Adrenal gland (tissue), 12 donors: ENCODE measurements around the gene SOX10. TPM values are rescaled to one million over a fixed set of nuclear protein-coding genes. Genes with fewer than 3 reads are reported as not detected.

Experiments used
- DNase-seq, 7 donors: peaks; one replicate each; pipeline ENCODE4 v3.0.0-alpha.2; 2019 to 2020
- H3K27ac ChIP-seq, 5 donors: fragments of 200-600 bp; sonication (generic) in 4 of 5; 1 replicate in 3 of 5; 2 replicates in 2 of 5; pipeline versions ENCODE4 v1.5.1 to v1.8.0; 2016 to 2020; ENCODE audit warnings: mild to moderate bottlenecking in 1 of 5
- H3K27me3 ChIP-seq: fragments of 200-600 bp; 2 replicates; pipeline ENCODE4 v1.8.0; 2021
- H3K36me3 ChIP-seq, 2 donors: fragments of 200-600 bp; replicated peaks in 1 of 2; 1 replicate in 1 of 2; 2 replicates in 1 of 2; pipeline versions ENCODE4 v1.5.1 to v1.8.0; 2018 to 2022
- H3K4me1 ChIP-seq, 2 donors: fragments of 200-600 bp; replicated peaks in 1 of 2; 1 replicate in 1 of 2; 2 replicates in 1 of 2; pipeline versions ENCODE4 v1.5.1 to v1.8.0; 2018 to 2021
- H3K4me3 ChIP-seq, 4 donors: fragments of 200-600 bp; sonication (generic) in 3 of 4; one replicate each; pipeline ENCODE4 v1.5.1; 2016 to 2018
- H3K9me3 ChIP-seq, 3 donors: fragments of 200-600 bp; sonication (generic) in 1 of 3; replicated peaks in 1 of 3; 1 replicate in 2 of 3; 2 replicates in 1 of 3; pipeline versions ENCODE4 v1.5.1 to v1.8.0; 2016 to 2021
- CTCF ChIP-seq, 6 experiments: fragments of 450-650 bp in 4 of 6; fragments of 200-600 bp in 2 of 6; sonication (generic) in 1 of 6; IDR thresholded peaks; 1 replicate in 5 of 6; 2 replicates in 1 of 6; pipeline versions ENCODE4 v1.5.1 to v1.8.0; 2016 to 2021; ENCODE audit warnings: antibody characterized with exemption in 6 of 6, mild to moderate bottlenecking in 2 of 6, moderate library complexity in 1 of 6
- POLR2A ChIP-seq, 2 donors: fragments of 450-650 bp; IDR thresholded peaks; one replicate each; pipeline ENCODE4 v1.6.1; 2017; ENCODE audit warnings: antibody characterized with exemption in 2 of 2, mild to moderate bottlenecking in 2 of 2, moderate library complexity in 1 of 2
- WGBS, 4 donors: extraction: QIAGEN DNeasy Blood & Tissue Kit in 2 of 4; methylation state at CpG; one replicate each; pipeline versions ENCODE4 v1.1.5 to v1.1.7; 2013 to 2017; 5-methylcytosine and 5-hydroxymethylcytosine counted together
- intact Hi-C, 2 donors: fragments of 100-400 bp; cut with DNase I; formaldehyde crosslinking; loops; one replicate each; pipeline versions ENCODE4 v1.14.1 to v1.15.0; 2022 to 2023
- polyA plus RNA-seq, 3 donors: library from polyadenylated mRNA; stranded (reverse); fragments of 200-250 nt in 2 of 3; fragments of 350-450 nt in 1 of 3; fragmentation: Illumina TruSeq in 1 of 3; extraction: RNeasy Lipid Tissue Mini Kit (QIAGEN cat#74804) in 1 of 3; gene quantifications; one replicate each; pipeline ENCODE4 v1.2.3, GENCODE V29; 2013 to 2014
- total RNA-seq, 9 donors: library from RNA; depleted of rRNA in 4 of 9; stranded (reverse); fragments of >200 nt in 4 of 9; fragments of 120-200 nt in 1 of 9; fragmentation: NEBNext Ultra II Directional in 1 of 9; extraction: Animal tissue kit (Norgen Biotek cat#: 25700) in 1 of 9; gene quantifications; one replicate each; pipeline versions ENCODE4 v1.1.0 to v1.2.4, GENCODE V29; 2013 to 2023
- donor health status: healthy with polysubstance abuse.
- donor health status: Bipolar disorder and iron deficiency.
- donor health status: DM: yes; HTN: yes; CAD: no.
- donor health status: DM: no; HTN: no; CAD: no.
- donor health status: DM: no; HTN: no; CAD: no.
- donor health status: DM: yes; HTN: yes; CAD: no.

SOX10 gene
- total and polyA plus RNA-seq, 12 donors = 0.16 to 5.4 (median 0.78) TPM; not detected in 1

GRCh38 chr22:37968452-37969251 is 15.7 kb downstream of the SOX10 start:
- Histone ChIP-seq H3K4me1 (no peaks in the 10 kb centered on the region), H3K27ac (no peak overlapping the region), H3K4me3 (no peak overlapping the region), H3K36me3 (peaks cover 0 to 24% of the 10 kb centered on the region in 2 donors), H3K27me3 (no peaks in the 10 kb centered on the region), H3K9me3 (no peaks in the 10 kb centered on the region)
- WGBS, 4 donors = 90 to 94% (median 93%) methylated on average over 5 of the region's 5 CpGs
- TF ChIP-seq CTCF (IDR thresholded peaks at IDR 0.05) (no peak), POLR2A (IDR thresholded peaks at IDR 0.05) (no peak)
- intact Hi-C loops = loop anchor here (10.0 kb wide), 2 partner anchors 64 to 154 kb away; partner anchors contain the start of gene MICALL1 (in 1 of the 2)
- no peak for DNase-seq

- Histone ChIP-seq H3K4me3 (no peak overlapping the region), H3K4me1 (no peaks in the 10 kb centered on the region), H3K27ac (no peak overlapping the region), H3K36me3 (peaks cover 0 to 31% of the 10 kb centered on the region in 2 donors), H3K9me3 (no peaks in the 10 kb centered on the region), H3K27me3 (no peaks in the 10 kb centered on the region)
- DNase-seq = no peak
- intact Hi-C loops = loop anchor here (10.0 kb wide), 2 partner anchors 63 to 153 kb away; partner anchors contain the start of gene MICALL1 (in 1 of the 2)
- TF ChIP-seq CTCF (IDR thresholded peaks at IDR 0.05) (no peak), POLR2A (IDR thresholded peaks at IDR 0.05) (no peak)
- WGBS, 4 donors = 84 to 91% (median 90%) methylated on average over 14 of the region's 14 CpGs
These were observed 16.5 kb downstream of the SOX10 start for GRCh38 chr22:37967637-37968451.

- no peaks in the 10 kb centered on the region for H3K4me1 ChIP-seq
- TF ChIP-seq CTCF (IDR thresholded peaks at IDR 0.05) (no peak), POLR2A (IDR thresholded peaks at IDR 0.05) (no peak)
- intact Hi-C loops = loop anchor here (10.0 kb wide), 2 partner anchors 62 to 152 kb away; partner anchors contain the start of gene MICALL1 (in 1 of the 2)
- no peak overlapping the region for H3K4me3 ChIP-seq
- no peaks in the 10 kb centered on the region for H3K27me3 ChIP-seq
- peaks cover 0 to 36% of the 10 kb centered on the region in 2 donors for H3K36me3 ChIP-seq
- no peak overlapping the region for H3K27ac ChIP-seq
- no peak for DNase-seq
- 65 to 78% (median 68%) methylated on average over 1 of the region's 1 CpG for WGBS, 4 donors
- H3K9me3 ChIP-seq = no peaks in the 10 kb centered on the region
These were observed 17.2 kb downstream of the SOX10 start for GRCh38 chr22:37967147-37967546.
